ENCODE data around the gene GRAMD1B.

DNA sequence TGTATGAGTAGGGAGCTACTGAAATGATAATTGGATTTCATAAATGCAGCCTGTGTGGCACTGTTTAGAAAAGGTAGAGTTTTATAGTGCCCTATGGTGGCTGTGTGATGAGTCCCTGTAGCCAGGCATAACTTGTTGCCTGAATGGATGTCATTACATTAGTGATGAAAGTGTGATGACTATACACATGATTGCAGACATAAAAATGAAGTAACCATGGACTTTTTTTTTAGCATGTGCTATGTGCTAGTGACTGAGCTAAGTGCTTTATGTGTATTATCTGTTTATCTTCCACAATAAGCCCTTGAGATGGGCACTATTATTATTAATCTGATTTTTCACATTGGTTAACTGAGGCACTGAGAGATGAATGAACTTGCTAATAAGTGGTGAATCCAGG, 13.5 kb upstream of the GRAMD1B start:
- TF ChIP-seq, protein P1, sequence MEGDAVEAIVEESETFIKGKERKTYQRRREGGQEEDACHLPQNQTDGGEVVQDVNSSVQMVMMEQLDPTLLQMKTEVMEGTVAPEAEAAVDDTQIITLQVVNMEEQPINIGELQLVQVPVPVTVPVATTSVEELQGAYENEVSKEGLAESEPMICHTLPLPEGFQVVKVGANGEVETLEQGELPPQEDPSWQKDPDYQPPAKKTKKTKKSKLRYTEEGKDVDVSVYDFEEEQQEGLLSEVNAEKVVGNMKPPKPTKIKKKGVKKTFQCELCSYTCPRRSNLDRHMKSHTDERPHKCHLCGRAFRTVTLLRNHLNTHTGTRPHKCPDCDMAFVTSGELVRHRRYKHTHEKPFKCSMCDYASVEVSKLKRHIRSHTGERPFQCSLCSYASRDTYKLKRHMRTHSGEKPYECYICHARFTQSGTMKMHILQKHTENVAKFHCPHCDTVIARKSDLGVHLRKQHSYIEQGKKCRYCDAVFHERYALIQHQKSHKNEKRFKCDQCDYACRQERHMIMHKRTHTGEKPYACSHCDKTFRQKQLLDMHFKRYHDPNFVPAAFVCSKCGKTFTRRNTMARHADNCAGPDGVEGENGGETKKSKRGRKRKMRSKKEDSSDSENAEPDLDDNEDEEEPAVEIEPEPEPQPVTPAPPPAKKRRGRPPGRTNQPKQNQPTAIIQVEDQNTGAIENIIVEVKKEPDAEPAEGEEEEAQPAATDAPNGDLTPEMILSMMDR (IDR thresholded peaks at IDR 0.05): no peak
- TF ChIP-seq POLR2A (IDR thresholded peaks at IDR 0.05): no peak
